SK-N-SH (cell line): ENCODE data around the gene TDP1. TPM values are rescaled to one million over a fixed set of nuclear protein-coding genes. Genes with fewer than 3 reads are reported as not detected.

Experiments
- CTCF ChIA-PET: fragments of 300-600, 350-600 bp; formaldehyde crosslinking; extraction: SDS; loops from one replicate; lab custom pipeline; 2021; lab: Yijun Ruan, JAX
- POLR2A ChIA-PET: fragments of 350-600 bp; sonication (Branson Sonifier 250); formaldehyde crosslinking; extraction: SDS; loops from one replicate; lab custom pipeline; 2020; ENCODE audit warnings: antibody characterized with exemption, inconsistent platforms; lab: Yijun Ruan, JAX
- DNase-seq: peaks from one replicate; pipeline ENCODE4 v3.0.0; 2012
- H2AFZ ChIP-seq: fragments of 200-600 bp; sonication (generic); 2 replicates; pipeline ENCODE4 v1.8.1; 2016; ENCODE audit warnings: antibody characterized with exemption, mild to moderate bottlenecking, low read depth
- H3F3A ChIP-seq: fragments of 200-600 bp; sonication (generic); replicated peaks from 2 replicates; pipeline ENCODE3; 2016; ENCODE audit warnings: antibody characterized with exemption, mild to moderate bottlenecking; ENCODE audit not compliant: insufficient read depth
- H3K27ac ChIP-seq, 2 experiments: fragments of 200-500 bp in 1 of 2; fragments of 200-600 bp in 1 of 2; sonication (Bioruptor generic) in 1 of 2; sonication (generic), shearing (Covaris generic) in 1 of 2; 2 replicates each; pipeline versions ENCODE4 v1.5.1 to v1.6.1; 2014 to 2016; ENCODE audit warnings: low read depth in 2 of 2, inconsistent platforms in 1 of 2, low read length in 1 of 2, mild to moderate bottlenecking in 1 of 2, mixed read lengths in 1 of 2
- H3K27me3 ChIP-seq: fragments of 200-600 bp; sonication (generic), shearing (Covaris generic); 2 replicates; pipeline ENCODE4 v1.6.1; 2016; ENCODE audit warnings: mixed run types; ENCODE audit not compliant: insufficient read depth
- H3K36me3 ChIP-seq, 2 experiments: fragments of 200-500 bp in 1 of 2; fragments of 200-600 bp in 1 of 2; sonication (Bioruptor generic) in 1 of 2; sonication (generic) in 1 of 2; replicated peaks in 1 of 2; 2 replicates each; pipeline versions ENCODE3 to v1.5.1; 2014 to 2016; ENCODE audit warnings: low read length in 1 of 2, mild to moderate bottlenecking in 1 of 2; ENCODE audit not compliant: insufficient read depth in 2 of 2, control insufficient read depth in 1 of 2
- H3K4me1 ChIP-seq, 2 experiments: fragments of 200-500 bp in 1 of 2; fragments of 200-600 bp in 1 of 2; sonication (Bioruptor generic) in 1 of 2; sonication (generic), shearing (Covaris generic) in 1 of 2; 2 replicates each; pipeline versions ENCODE4 v1.5.1 to v1.6.1; 2014 to 2016; ENCODE audit warnings: low read depth in 1 of 2, low read length in 1 of 2, mixed run types in 1 of 2; ENCODE audit not compliant: insufficient read depth in 2 of 2, control insufficient read depth in 1 of 2
- H3K4me2 ChIP-seq: fragments of 200-600 bp; sonication (generic), shearing (Covaris generic); 2 replicates; pipeline ENCODE4 v1.6.1; 2017; ENCODE audit warnings: mixed run types
- H3K4me3 ChIP-seq, 2 experiments: fragments of 200-500 bp in 1 of 2; fragments of 200-600 bp in 1 of 2; sonication (Bioruptor generic) in 1 of 2; sonication (generic), shearing (Covaris generic) in 1 of 2; 2 replicates each; pipeline versions ENCODE4 v1.5.1 to v1.8.1; 2014 to 2016; ENCODE audit warnings: low read depth in 2 of 2, inconsistent platforms in 1 of 2, low read length in 1 of 2, mild to moderate bottlenecking in 1 of 2, mixed read lengths in 1 of 2, moderate library complexity in 1 of 2
- H3K79me2 ChIP-seq: fragments of 200-600 bp; sonication (generic); 2 replicates; pipeline ENCODE4 v1.8.1; 2017; ENCODE audit warnings: mild to moderate bottlenecking; ENCODE audit not compliant: insufficient read depth
- H3K9ac ChIP-seq: fragments of 200-600 bp; sonication (generic); 2 replicates; pipeline ENCODE4 v1.6.1; 2017; ENCODE audit warnings: mixed run types
- H3K9me2 ChIP-seq: fragments of 200-600 bp; sonication (generic); 2 replicates; pipeline ENCODE4 v1.6.1; 2017; ENCODE audit warnings: mixed run types
- H3K9me3 ChIP-seq: fragments of 200-600 bp; sonication (generic); 2 replicates; pipeline ENCODE4 v1.6.1; 2017; ENCODE audit warnings: mixed run types, mild to moderate bottlenecking, moderate library complexity
- H4K20me1 ChIP-seq: fragments of 200-600 bp; sonication (generic); 2 replicates; pipeline ENCODE4 v1.6.1; 2017; ENCODE audit warnings: mild to moderate bottlenecking, mixed run types; ENCODE audit not compliant: insufficient read depth
- CHD2 ChIP-seq: fragments of 150-350 bp; IDR thresholded peaks from 2 replicates; pipeline ENCODE4 v1.6.1; 2018; ENCODE audit warnings: low read length; ENCODE audit not compliant: partially characterized antibody
- EZH2phosphoT487 ChIP-seq: fragments of 200-600 bp; sonication (generic); IDR thresholded peaks from 2 replicates; pipeline ENCODE4 v1.6.1; 2017; ENCODE audit warnings: low read depth, mixed run types, mild to moderate bottlenecking, antibody characterized with exemption, moderate library complexity, borderline replicate concordance
- FOSL2 ChIP-seq: IDR thresholded peaks from 2 replicates; pipeline ENCODE4 v1.4.0; 2012; ENCODE audit warnings: low read depth, mild to moderate bottlenecking, moderate library complexity, borderline replicate concordance
- FOXJ3 ChIP-seq: sonication (generic); formaldehyde crosslinking; IDR thresholded peaks from 2 replicates; pipeline ENCODE4 v1.5.1; 2020; ENCODE audit warnings: mild to moderate bottlenecking, missing genetic modification reagents
- GATA2 ChIP-seq: sonication (generic); formaldehyde crosslinking; IDR thresholded peaks from 2 replicates; pipeline ENCODE4 v1.5.0; 2020; ENCODE audit warnings: mild to moderate bottlenecking, missing genetic modification reagents
- JUND ChIP-seq: IDR thresholded peaks from 2 replicates; pipeline ENCODE4 v1.4.0; 2012
- MAX ChIP-seq: IDR thresholded peaks from 2 replicates; pipeline ENCODE4 v1.4.0; 2012; ENCODE audit warnings: low read depth
- MXI1 ChIP-seq: IDR thresholded peaks from 2 replicates; pipeline ENCODE4 v1.6.1; 2012; ENCODE audit warnings: mild to moderate bottlenecking, low read depth, low read length, improper control_type of control experiment
- RAD21 ChIP-seq: IDR thresholded peaks from 2 replicates; pipeline ENCODE4 v1.6.1; 2012; ENCODE audit warnings: mild to moderate bottlenecking, low read length
- RFX5 ChIP-seq: IDR thresholded peaks from 2 replicates; pipeline ENCODE4 v1.6.1; 2012; ENCODE audit warnings: mild to moderate bottlenecking, improper control_type of control experiment, low read length
- RXRA ChIP-seq: IDR thresholded peaks from 2 replicates; pipeline ENCODE4 v1.4.0; 2012; ENCODE audit warnings: low read depth, mild to moderate bottlenecking, borderline replicate concordance
- SIN3A ChIP-seq: IDR thresholded peaks from 2 replicates; pipeline ENCODE4 v1.6.1; 2012; ENCODE audit warnings: low read depth, mild to moderate bottlenecking, low read length, moderate library complexity, borderline replicate concordance
- SMC3 ChIP-seq: IDR thresholded peaks from 2 replicates; pipeline ENCODE4 v1.6.1; 2012; ENCODE audit warnings: low read depth, low read length, improper control_type of control experiment
- TCF12 ChIP-seq: IDR thresholded peaks from 2 replicates; pipeline ENCODE4 v1.4.0; 2012
- TEAD4 ChIP-seq: IDR thresholded peaks from 2 replicates; pipeline ENCODE4 v1.4.0; 2012; ENCODE audit warnings: mild to moderate bottlenecking, borderline replicate concordance; ENCODE audit not compliant: insufficient read depth
- USF2 ChIP-seq: fragments of 150-350 bp; IDR thresholded peaks from 2 replicates; pipeline ENCODE4 v1.6.1; 2017; ENCODE audit warnings: antibody characterized with exemption, low read length, low read depth, borderline replicate concordance
- YY1 ChIP-seq: IDR thresholded peaks from 2 replicates; pipeline ENCODE4 v1.4.0; 2012; ENCODE audit warnings: low read depth, mild to moderate bottlenecking
- WGBS: methylation state at CpG from one replicate; pipeline ENCODE4 v1.1.6; 2017; ENCODE audit warnings: low lambda C conversion rate; 5-methylcytosine and 5-hydroxymethylcytosine counted together
- polyA plus RNA-seq, 3 experiments: library from polyadenylated mRNA; depleted of rRNA; stranded (reverse); fragments of >200 nt; gene quantifications; 2 replicates each; pipeline ENCODE4 v1.2.3, GENCODE V29; 2012
- TF ChIP-seq, protein P1 (sequence below): IDR thresholded peaks from 2 replicates; pipeline ENCODE4; 2012
- TF ChIP-seq, protein P2 (sequence below): fragments of 150-350 bp; IDR thresholded peaks from 2 replicates; pipeline ENCODE4 v1.6.1; 2016; ENCODE audit warnings: mild to moderate bottlenecking, low read depth, low read length
- TF ChIP-seq, protein P3 (sequence below): IDR thresholded peaks from 2 replicates; pipeline ENCODE4 v1.6.1; 2012; ENCODE audit warnings: mild to moderate bottlenecking, low read depth, low read length, moderate library complexity

Gene TDP1
- polyA plus RNA-seq, 1 of the 3 experiments (the other 2 are of a cell fraction) = 14.5 TPM

DNA sequence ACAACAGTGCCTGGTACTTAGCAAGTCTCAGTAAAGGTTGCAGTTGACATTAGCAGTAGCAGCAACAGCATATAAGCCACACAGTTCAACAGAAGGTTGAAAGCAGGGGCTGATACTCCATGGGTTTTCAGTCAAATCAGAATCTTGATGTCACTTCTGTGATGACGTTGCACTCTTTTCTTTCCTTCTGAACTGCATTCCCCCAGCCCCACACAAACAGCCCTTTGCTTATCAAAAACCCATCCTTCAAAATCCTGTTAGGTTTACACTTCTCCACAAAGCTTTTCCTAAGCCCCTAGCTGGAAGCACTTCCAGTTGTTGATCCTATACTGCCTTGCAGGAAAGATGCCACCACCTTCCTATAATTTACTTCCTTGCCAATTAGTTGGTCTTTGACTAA, 72.1 kb downstream of the TDP1 start:
- TF ChIP-seq FOXJ3 (CRISPR knock-in tag) (no peak), TEAD4 (no peak), CHD2 (no peak), RXRA (no peak), RAD21 (no peak), JUND (no peak), MAX (no peak), SMC3 (no peak), MXI1 (no peak), GATA2 (CRISPR knock-in tag) (no peak), EZH2phosphoT487 (no peak), SIN3A (no peak)
- TF ChIP-seq, protein P1, sequence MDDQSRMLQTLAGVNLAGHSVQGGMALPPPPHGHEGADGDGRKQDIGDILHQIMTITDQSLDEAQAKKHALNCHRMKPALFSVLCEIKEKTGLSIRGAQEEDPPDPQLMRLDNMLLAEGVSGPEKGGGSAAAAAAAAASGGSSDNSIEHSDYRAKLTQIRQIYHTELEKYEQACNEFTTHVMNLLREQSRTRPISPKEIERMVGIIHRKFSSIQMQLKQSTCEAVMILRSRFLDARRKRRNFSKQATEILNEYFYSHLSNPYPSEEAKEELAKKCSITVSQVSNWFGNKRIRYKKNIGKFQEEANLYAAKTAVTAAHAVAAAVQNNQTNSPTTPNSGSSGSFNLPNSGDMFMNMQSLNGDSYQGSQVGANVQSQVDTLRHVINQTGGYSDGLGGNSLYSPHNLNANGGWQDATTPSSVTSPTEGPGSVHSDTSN = no peak
- TF ChIP-seq, protein P2, sequence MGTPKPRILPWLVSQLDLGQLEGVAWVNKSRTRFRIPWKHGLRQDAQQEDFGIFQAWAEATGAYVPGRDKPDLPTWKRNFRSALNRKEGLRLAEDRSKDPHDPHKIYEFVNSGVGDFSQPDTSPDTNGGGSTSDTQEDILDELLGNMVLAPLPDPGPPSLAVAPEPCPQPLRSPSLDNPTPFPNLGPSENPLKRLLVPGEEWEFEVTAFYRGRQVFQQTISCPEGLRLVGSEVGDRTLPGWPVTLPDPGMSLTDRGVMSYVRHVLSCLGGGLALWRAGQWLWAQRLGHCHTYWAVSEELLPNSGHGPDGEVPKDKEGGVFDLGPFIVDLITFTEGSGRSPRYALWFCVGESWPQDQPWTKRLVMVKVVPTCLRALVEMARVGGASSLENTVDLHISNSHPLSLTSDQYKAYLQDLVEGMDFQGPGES = no peak
- TF ChIP-seq, all 33 proteins: peak for 0
- ChIA-PET CTCF (interaction anchor here (1.0 kb wide), 1 partner anchor 10 kb away, joined by 4 read pairs; no protein-coding TSS in a partner anchor), POLR2A (no interaction called here)
- Histone ChIP-seq H3F3A (no peaks in the 10 kb centered on the region), H3K4me2 (no peak overlapping the region), H3K4me3 (no peak overlapping the region), H3K9me2 (no peaks in the 10 kb centered on the region), H3K4me1 (no peaks in the 10 kb centered on the region), H3K9ac (no peak overlapping the region), H3K9me3 (no peaks in the 10 kb centered on the region), H3K36me3 (peaks cover 21 to 25% of the 10 kb centered on the region in 2 experiments), H2AFZ (no peak overlapping the region), H3K27ac (no peak overlapping the region), H3K79me2 (no peaks in the 10 kb centered on the region), H4K20me1 (no peaks in the 10 kb centered on the region), H3K27me3 (no peaks in the 10 kb centered on the region)
- WGBS = 88% methylated on average over 1 of the region's 1 CpG
- no peak for DNase-seq

DNA sequence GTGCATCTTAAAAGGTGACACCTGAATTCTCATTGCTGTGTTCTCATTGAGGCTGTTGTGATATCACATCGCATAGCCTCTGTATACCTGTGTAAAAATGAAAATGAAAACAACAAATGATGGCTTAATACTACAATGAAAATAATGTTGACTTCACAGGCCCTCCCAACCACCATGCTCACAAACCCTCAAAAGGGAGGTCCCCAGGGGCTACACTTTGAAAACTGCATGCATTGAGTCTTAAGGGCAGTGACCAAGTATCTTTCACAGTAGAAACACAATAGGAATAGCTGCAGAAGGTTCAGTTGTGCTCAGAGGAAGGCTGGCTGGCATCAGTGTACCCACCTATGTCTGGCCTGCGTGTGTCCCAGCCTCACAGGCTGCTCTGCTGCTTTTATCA, 78.4 kb downstream of the TDP1 start:
- Histone ChIP-seq H3K27ac (no peak overlapping the region), H3K9ac (no peak overlapping the region), H3K36me3 (peaks cover 43 to 61% of the 10 kb centered on the region in 2 experiments), H3K4me2 (no peak overlapping the region), H4K20me1 (no peaks in the 10 kb centered on the region), H3K9me3 (no peaks in the 10 kb centered on the region; the same call in 1 of the 2 replicates), H3K9me2 (no peaks in the 10 kb centered on the region), H3K79me2 (no peaks in the 10 kb centered on the region), H3K27me3 (no peaks in the 10 kb centered on the region), H3K4me1 (no peaks in the 10 kb centered on the region), H3K4me3 (no peak overlapping the region), H2AFZ (no peak overlapping the region), H3F3A (no peaks in the 10 kb centered on the region)
- ChIA-PET POLR2A (no interaction called here), CTCF (no interaction called here)
- WGBS = 94% methylated on average over 2 of the region's 2 CpGs
- no peak for DNase-seq
- TF ChIP-seq, protein P3, sequence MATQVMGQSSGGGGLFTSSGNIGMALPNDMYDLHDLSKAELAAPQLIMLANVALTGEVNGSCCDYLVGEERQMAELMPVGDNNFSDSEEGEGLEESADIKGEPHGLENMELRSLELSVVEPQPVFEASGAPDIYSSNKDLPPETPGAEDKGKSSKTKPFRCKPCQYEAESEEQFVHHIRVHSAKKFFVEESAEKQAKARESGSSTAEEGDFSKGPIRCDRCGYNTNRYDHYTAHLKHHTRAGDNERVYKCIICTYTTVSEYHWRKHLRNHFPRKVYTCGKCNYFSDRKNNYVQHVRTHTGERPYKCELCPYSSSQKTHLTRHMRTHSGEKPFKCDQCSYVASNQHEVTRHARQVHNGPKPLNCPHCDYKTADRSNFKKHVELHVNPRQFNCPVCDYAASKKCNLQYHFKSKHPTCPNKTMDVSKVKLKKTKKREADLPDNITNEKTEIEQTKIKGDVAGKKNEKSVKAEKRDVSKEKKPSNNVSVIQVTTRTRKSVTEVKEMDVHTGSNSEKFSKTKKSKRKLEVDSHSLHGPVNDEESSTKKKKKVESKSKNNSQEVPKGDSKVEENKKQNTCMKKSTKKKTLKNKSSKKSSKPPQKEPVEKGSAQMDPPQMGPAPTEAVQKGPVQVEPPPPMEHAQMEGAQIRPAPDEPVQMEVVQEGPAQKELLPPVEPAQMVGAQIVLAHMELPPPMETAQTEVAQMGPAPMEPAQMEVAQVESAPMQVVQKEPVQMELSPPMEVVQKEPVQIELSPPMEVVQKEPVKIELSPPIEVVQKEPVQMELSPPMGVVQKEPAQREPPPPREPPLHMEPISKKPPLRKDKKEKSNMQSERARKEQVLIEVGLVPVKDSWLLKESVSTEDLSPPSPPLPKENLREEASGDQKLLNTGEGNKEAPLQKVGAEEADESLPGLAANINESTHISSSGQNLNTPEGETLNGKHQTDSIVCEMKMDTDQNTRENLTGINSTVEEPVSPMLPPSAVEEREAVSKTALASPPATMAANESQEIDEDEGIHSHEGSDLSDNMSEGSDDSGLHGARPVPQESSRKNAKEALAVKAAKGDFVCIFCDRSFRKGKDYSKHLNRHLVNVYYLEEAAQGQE = no peak
- TF ChIP-seq MXI1 (no peak), USF2 (no peak), RFX5 (no peak), YY1 (no peak), MAX (no peak), CHD2 (no peak), RAD21 (no peak), TCF12 (no peak), FOSL2 (no peak), SIN3A (no peak)
- TF ChIP-seq, protein P2 = no peak
